GM12878 (cell line): ENCODE measurements around the gene ZNF615. TPM values are rescaled to one million over a fixed set of nuclear protein-coding genes. Genes with fewer than 3 reads are reported as not detected.
A peak's percentile ranks its signal among the peaks of the same experiment; 100 is the strongest.

ENCODE experiments used
- ATAC-seq: fragments of 200-7000 bp; cut with Tn5 transposase; 3 replicates; pipeline ENCODE4 v1.9.1; 2020; ENCODE audit warnings: mild to moderate bottlenecking, moderate library complexity
- BruUV-seq: library from RNA; stranded (reverse); fragments of 400-500 nt; replicated peaks from 2 replicates; lab custom pipeline; 2021; lab: Mats Ljungman, UMichigan
- CTCF ChIA-PET: fragments of 300-600 bp; sonication (Branson Sonifier 250); formaldehyde crosslinking; extraction: SDS; loops from one replicate; lab custom pipeline; 2021; ENCODE audit warnings: inconsistent platforms; lab: Yijun Ruan, JAX
- POLR2A ChIA-PET: fragments of 350-600 bp; formaldehyde crosslinking; extraction: SDS; loops from one replicate; lab custom pipeline; 2021; ENCODE audit warnings: inconsistent platforms; lab: Charles Lee
- RAD21 ChIA-PET: fragments of 300-600 bp; sonication (Branson Sonifier 250); formaldehyde crosslinking; loops from one replicate; lab custom pipeline; 2023; ENCODE audit warnings: antibody characterized with exemption; ENCODE audit not compliant: unreplicated experiment; lab: Charles Lee
- SMC1A ChIA-PET: fragments of 300-600 bp; sonication (Branson Sonifier 250); formaldehyde crosslinking; loops from one replicate; lab custom pipeline; 2023; ENCODE audit not compliant: unreplicated experiment, uncharacterized antibody; lab: Charles Lee
- DNase-seq: peaks from one replicate; pipeline ENCODE4 v3.0.0-alpha.2; 2011; ENCODE audit warnings: low read depth, low spot score
- FAIRE-seq: peaks from 3 replicates; lab custom pipeline; 2011; peaks lifted over from hg19 to GRCh38; lab: Jason Lieb, UNC
- H2AFZ ChIP-seq: 2 replicates; pipeline ENCODE4 v1.6.0; 2011; ENCODE audit warnings: low read depth, low read length, control low read depth; ENCODE audit not compliant: control insufficient read depth
- H3K27ac ChIP-seq: 2 replicates; pipeline ENCODE4 v1.5.1; 2011; ENCODE audit warnings: control low read depth; ENCODE audit not compliant: control insufficient read depth, insufficient read depth
- H3K27me3 ChIP-seq, 2 experiments: replicated peaks in 1 of 2; 2 replicates each; pipeline versions ENCODE4 v1.6.0 to v1.6.1; 2011; ENCODE audit warnings: low read length in 1 of 2; ENCODE audit not compliant: control insufficient read depth in 2 of 2, insufficient read depth in 2 of 2
- H3K36me3 ChIP-seq, 2 experiments: 2 replicates each; pipeline ENCODE4 v1.5.1; 2011; ENCODE audit warnings: low read length in 1 of 2; ENCODE audit not compliant: control insufficient read depth in 2 of 2, insufficient read depth in 2 of 2
- H3K4me1 ChIP-seq: 2 replicates; pipeline ENCODE4 v1.6.1; 2011; ENCODE audit warnings: mild to moderate bottlenecking, low read length, moderate library complexity, mixed read lengths; ENCODE audit not compliant: control insufficient read depth, insufficient read depth
- H3K4me2 ChIP-seq: 2 replicates; pipeline ENCODE4 v1.6.0; 2011; ENCODE audit warnings: control low read depth; ENCODE audit not compliant: control insufficient read depth, insufficient read depth
- H3K4me3 ChIP-seq: fragments of 200-600 bp; sonication (generic); 2 replicates; pipeline ENCODE4 v1.5.1; 2016
- H3K79me2 ChIP-seq: 2 replicates; pipeline ENCODE4 v1.6.0; 2011; ENCODE audit warnings: low read length; ENCODE audit not compliant: control insufficient read depth, insufficient read depth
- H3K9ac ChIP-seq: 2 replicates; pipeline ENCODE4 v1.8.0; 2011; ENCODE audit warnings: low read length, control low read depth, mixed read lengths; ENCODE audit not compliant: control insufficient read depth, insufficient read depth
- H3K9me3 ChIP-seq: replicated peaks from 3 replicates; pipeline ENCODE4 v1.5.1; 2011; ENCODE audit warnings: mild to moderate bottlenecking, low read length; ENCODE audit not compliant: control insufficient read depth, insufficient read depth
- H4K20me1 ChIP-seq: 2 replicates; pipeline ENCODE4 v1.6.0; 2011; ENCODE audit not compliant: control insufficient read depth, insufficient read depth
- MTA3 ChIP-seq: IDR thresholded peaks from 2 replicates; pipeline ENCODE4 v1.6.1; 2012; ENCODE audit warnings: low read length, inconsistent platforms, borderline replicate concordance
- MXI1 ChIP-seq: fragments of 150-350 bp; IDR thresholded peaks from 2 replicates; pipeline ENCODE4 v1.6.1; 2011; ENCODE audit warnings: low read depth, mild to moderate bottlenecking, inconsistent platforms, low read length, improper control_type of control experiment
- YY1 ChIP-seq: IDR thresholded peaks from 2 replicates; pipeline ENCODE4 v1.6.1; 2011; ENCODE audit warnings: low read depth, mild to moderate bottlenecking, low read length
- WGBS: methylation state at CpG from one replicate; pipeline ENCODE4 v1.1.6; 2016; ENCODE audit warnings: low lambda C conversion rate; ENCODE audit not compliant: insufficient replicate concordance, insufficient coverage; ENCODE audit errors: missing lambda C conversion rate; 5-methylcytosine and 5-hydroxymethylcytosine counted together
- in situ Hi-C: fragments of 300-500 bp; cut with MboI; formaldehyde crosslinking; loops from 9 replicates; pipeline ENCODE4 v1.14.3; 2018; ENCODE audit warnings: mixed read lengths
- intact Hi-C: fragments of 100-400 bp; cut with micrococcal nuclease; formaldehyde crosslinking; loops from one replicate; pipeline ENCODE4 v1.14.2; 2022; ENCODE audit not compliant: unreplicated experiment
- polyA plus RNA-seq, 11 experiments: library from polyadenylated mRNA; depleted of rRNA in 4 of 11; unstranded in 6 of 11; stranded (reverse) in 5 of 11; fragments of >200 nt; fragmentation: Nextera tagmentation in 4 of 11; fragmentation: Illumina TruSeq in 1 of 11; extraction: Ambion mirVana in 4 of 11; extraction: Trizol in 1 of 11; gene quantifications; 1 replicate in 1 of 11; 2 replicates in 10 of 11; pipeline versions ENCODE4 v1.2.1 to v1.2.3, GENCODE V29; 2011 to 2016; ENCODE audit warnings: inconsistent platforms in 2 of 11, missing spikeins in 2 of 11, low read depth in 1 of 11
- total RNA-seq, 4 experiments: library from RNA; depleted of rRNA in 3 of 4; stranded (reverse); fragments of >200 nt in 3 of 4; fragmentation: Illumina TruSeq in 1 of 4; extraction: Trizol in 1 of 4; gene quantifications; 2 replicates each; pipeline versions ENCODE4 v1.2.1 to v1.2.3, GENCODE V29; 2013 to 2021
- TF ChIP-seq, protein P1 (sequence below): fragments of 450-650 bp; formaldehyde crosslinking; IDR thresholded peaks from 2 replicates; pipeline ENCODE4 v1.4.0; 2022; ENCODE audit warnings: mild to moderate bottlenecking, moderate library complexity
- TF ChIP-seq, protein P2 (sequence below): fragments of 450-650 bp; IDR thresholded peaks from 2 replicates; pipeline ENCODE4 v1.6.1; 2017; ENCODE audit warnings: antibody characterized with exemption, mild to moderate bottlenecking, moderate library complexity
- TF ChIP-seq, protein P3 (sequence below): fragments of 450-650 bp; IDR thresholded peaks from 2 replicates; pipeline ENCODE4 v1.6.1; 2017; ENCODE audit warnings: mild to moderate bottlenecking, moderate library complexity
- TF ChIP-seq, protein P4 (sequence below): fragments of 450-650 bp; IDR thresholded peaks from 2 replicates; pipeline ENCODE4 v1.6.1; 2017; ENCODE audit warnings: mild to moderate bottlenecking

The ZNF615 gene
- total and polyA plus RNA-seq, 10 of the 15 experiments (the other 5 are each of a cell fraction or from before 2014, with no cell fraction given), result 1.7 to 7.2 (median 4.2) TPM

DNA sequence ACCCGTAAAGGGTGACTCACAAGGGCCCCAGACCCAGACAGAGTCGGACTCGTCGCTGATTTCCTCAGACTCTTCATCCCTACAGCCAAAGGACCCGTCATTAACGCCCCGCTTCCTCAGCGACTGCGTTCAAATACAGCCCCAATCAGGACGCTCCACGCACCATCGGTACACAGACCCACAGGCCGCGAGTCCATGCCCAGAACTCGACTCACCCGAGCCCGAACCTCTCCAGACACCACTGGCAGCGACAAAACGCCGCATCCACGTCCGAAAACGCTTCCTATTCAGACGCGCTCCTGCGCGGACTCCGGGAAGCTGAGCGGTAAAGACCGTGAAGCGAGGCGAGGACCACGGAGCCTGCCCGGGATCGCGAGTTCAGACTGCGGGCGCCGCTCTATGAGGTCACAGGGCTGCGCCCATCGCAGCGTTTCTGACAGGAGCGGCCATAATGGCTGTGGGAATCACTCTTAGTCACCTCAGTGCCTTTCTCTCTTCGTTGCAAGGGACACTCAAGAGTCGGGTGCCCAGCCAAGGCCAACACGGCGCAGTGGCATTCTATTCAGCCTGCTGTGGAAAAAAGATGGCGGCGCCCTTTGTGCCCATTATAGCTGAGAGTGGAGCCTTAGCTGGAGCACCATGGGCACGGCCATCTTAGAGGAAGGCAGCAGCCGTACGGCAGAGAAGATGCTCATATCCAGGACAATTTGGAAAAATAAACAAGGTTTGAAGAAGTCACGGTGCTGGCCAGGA, 20.2 kb upstream of the ZNF615 start, which contains the start of gene ZNF614:
TSS of gene ZNF614 (minus strand) at position 353 of the 753 bp plus-strand sequence. CDS start 2,634 bp downstream, outside the sequence.
- peaks cover 10% of the 10 kb centered on the region for H3K79me2 ChIP-seq
- POLR2A ChIA-PET, result interaction anchor here (0.7 kb wide), 1 partner anchor 20 kb away, joined by 3 read pairs; the partner anchor contains the start of gene ZNF615
- DNase-seq (peak; percentile 49), FAIRE-seq (peak; percentile 84), ATAC-seq (peak; percentile 94)
- peak within 1 kb of the TSS; percentile 87 for H3K9ac ChIP-seq
- RAD21 ChIA-PET, result interaction anchor here (1.4 kb wide), 1 partner anchor 21 kb away, joined by 7 read pairs; the partner anchor contains the start of gene ZNF432
- H3K36me3 ChIP-seq, result peaks cover 2 to 11% of the 10 kb centered on the region in 2 experiments; a peak in 3 of 4 replicates
- peak within 1 kb of the TSS; percentile 87 for H3K4me3 ChIP-seq
- CTCF ChIA-PET, result no interaction called here
- no peaks in the 10 kb centered on the region; the same call in 1 of the 2 replicates for H3K4me1 ChIP-seq
- peak within 1 kb of the TSS; percentile 79 for H3K27ac ChIP-seq
- intact Hi-C loops (loop anchor here (1.0 kb wide), 1 partner anchor 20 kb away; the partner anchor contains the start of gene ZNF432), in situ Hi-C loops (no loop called here)
- no peaks in the 10 kb centered on the region for H3K27me3 ChIP-seq
- 1% methylated on average over 53 of the region's 53 CpGs for WGBS
- no peaks in the 10 kb centered on the region for H4K20me1 ChIP-seq
- SMC1A ChIA-PET, result interaction anchor here (1.0 kb wide), 1 partner anchor 20 kb away, joined by 5 read pairs; no protein-coding TSS in a partner anchor
- H2AFZ ChIP-seq, result peak within 1 kb of the TSS; percentile 90
- peak within 1 kb of the TSS; percentile 80 for H3K4me2 ChIP-seq
- no TSS peak for BruUV-seq
- H3K9me3 ChIP-seq, result peaks cover 32% of the 10 kb centered on the region
- TF ChIP-seq, protein P1, sequence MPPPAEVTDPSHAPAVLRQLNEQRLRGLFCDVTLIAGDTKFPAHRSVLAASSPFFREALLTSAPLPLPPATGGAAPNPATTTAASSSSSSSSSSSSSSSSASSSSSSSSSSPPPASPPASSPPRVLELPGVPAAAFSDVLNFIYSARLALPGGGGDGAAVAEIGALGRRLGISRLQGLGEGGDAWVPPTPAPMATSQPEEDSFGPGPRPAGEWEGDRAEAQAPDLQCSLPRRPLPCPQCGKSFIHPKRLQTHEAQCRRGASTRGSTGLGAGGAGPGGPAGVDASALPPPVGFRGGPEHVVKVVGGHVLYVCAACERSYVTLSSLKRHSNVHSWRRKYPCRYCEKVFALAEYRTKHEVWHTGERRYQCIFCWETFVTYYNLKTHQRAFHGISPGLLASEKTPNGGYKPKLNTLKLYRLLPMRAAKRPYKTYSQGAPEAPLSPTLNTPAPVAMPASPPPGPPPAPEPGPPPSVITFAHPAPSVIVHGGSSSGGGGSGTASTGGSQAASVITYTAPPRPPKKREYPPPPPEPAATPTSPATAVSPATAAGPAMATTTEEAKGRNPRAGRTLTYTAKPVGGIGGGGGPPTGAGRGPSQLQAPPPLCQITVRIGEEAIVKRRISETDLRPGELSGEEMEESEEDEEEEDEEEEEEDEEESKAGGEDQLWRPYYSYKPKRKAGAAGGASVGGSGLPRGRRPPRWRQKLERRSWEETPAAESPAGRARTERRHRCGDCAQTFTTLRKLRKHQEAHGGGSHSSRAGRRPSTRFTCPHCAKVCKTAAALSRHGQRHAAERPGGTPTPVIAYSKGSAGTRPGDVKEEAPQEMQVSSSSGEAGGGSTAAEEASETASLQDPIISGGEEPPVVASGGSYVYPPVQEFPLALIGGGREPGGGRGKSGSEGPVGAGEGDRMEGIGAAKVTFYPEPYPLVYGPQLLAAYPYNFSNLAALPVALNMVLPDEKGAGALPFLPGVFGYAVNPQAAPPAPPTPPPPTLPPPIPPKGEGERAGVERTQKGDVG, result no peak
- TF ChIP-seq, protein P2, sequence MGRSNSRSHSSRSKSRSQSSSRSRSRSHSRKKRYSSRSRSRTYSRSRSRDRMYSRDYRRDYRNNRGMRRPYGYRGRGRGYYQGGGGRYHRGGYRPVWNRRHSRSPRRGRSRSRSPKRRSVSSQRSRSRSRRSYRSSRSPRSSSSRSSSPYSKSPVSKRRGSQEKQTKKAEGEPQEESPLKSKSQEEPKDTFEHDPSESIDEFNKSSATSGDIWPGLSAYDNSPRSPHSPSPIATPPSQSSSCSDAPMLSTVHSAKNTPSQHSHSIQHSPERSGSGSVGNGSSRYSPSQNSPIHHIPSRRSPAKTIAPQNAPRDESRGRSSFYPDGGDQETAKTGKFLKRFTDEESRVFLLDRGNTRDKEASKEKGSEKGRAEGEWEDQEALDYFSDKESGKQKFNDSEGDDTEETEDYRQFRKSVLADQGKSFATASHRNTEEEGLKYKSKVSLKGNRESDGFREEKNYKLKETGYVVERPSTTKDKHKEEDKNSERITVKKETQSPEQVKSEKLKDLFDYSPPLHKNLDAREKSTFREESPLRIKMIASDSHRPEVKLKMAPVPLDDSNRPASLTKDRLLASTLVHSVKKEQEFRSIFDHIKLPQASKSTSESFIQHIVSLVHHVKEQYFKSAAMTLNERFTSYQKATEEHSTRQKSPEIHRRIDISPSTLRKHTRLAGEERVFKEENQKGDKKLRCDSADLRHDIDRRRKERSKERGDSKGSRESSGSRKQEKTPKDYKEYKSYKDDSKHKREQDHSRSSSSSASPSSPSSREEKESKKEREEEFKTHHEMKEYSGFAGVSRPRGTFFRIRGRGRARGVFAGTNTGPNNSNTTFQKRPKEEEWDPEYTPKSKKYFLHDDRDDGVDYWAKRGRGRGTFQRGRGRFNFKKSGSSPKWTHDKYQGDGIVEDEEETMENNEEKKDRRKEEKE, result no peak
- TF ChIP-seq YY1 (peak; percentile 99), MTA3 (no peak), MXI1 (peak; percentile 79)
- TF ChIP-seq, protein P3, sequence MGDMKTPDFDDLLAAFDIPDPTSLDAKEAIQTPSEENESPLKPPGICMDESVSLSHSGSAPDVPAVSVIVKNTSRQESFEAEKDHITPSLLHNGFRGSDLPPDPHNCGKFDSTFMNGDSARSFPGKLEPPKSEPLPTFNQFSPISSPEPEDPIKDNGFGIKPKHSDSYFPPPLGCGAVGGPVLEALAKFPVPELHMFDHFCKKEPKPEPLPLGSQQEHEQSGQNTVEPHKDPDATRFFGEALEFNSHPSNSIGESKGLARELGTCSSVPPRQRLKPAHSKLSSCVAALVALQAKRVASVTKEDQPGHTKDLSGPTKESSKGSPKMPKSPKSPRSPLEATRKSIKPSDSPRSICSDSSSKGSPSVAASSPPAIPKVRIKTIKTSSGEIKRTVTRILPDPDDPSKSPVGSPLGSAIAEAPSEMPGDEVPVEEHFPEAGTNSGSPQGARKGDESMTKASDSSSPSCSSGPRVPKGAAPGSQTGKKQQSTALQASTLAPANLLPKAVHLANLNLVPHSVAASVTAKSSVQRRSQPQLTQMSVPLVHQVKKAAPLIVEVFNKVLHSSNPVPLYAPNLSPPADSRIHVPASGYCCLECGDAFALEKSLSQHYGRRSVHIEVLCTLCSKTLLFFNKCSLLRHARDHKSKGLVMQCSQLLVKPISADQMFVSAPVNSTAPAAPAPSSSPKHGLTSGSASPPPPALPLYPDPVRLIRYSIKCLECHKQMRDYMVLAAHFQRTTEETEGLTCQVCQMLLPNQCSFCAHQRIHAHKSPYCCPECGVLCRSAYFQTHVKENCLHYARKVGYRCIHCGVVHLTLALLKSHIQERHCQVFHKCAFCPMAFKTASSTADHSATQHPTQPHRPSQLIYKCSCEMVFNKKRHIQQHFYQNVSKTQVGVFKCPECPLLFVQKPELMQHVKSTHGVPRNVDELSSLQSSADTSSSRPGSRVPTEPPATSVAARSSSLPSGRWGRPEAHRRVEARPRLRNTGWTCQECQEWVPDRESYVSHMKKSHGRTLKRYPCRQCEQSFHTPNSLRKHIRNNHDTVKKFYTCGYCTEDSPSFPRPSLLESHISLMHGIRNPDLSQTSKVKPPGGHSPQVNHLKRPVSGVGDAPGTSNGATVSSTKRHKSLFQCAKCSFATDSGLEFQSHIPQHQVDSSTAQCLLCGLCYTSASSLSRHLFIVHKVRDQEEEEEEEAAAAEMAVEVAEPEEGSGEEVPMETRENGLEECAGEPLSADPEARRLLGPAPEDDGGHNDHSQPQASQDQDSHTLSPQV, result no peak
- TF ChIP-seq, protein P4, sequence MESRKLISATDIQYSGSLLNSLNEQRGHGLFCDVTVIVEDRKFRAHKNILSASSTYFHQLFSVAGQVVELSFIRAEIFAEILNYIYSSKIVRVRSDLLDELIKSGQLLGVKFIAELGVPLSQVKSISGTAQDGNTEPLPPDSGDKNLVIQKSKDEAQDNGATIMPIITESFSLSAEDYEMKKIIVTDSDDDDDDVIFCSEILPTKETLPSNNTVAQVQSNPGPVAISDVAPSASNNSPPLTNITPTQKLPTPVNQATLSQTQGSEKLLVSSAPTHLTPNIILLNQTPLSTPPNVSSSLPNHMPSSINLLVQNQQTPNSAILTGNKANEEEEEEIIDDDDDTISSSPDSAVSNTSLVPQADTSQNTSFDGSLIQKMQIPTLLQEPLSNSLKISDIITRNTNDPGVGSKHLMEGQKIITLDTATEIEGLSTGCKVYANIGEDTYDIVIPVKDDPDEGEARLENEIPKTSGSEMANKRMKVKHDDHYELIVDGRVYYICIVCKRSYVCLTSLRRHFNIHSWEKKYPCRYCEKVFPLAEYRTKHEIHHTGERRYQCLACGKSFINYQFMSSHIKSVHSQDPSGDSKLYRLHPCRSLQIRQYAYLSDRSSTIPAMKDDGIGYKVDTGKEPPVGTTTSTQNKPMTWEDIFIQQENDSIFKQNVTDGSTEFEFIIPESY, result no peak
